Right atrium auricular region (tissue), 2 donors: ENCODE data around the gene RSL24D1. TPM values are rescaled to one million over a fixed set of nuclear protein-coding genes. Genes with fewer than 3 reads are reported as not detected.

Experiments used
- DNase-seq: peaks from one replicate; pipeline ENCODE4 v3.0.0-alpha.2; 2019; ENCODE audit warnings: low spot score
- H3K27ac ChIP-seq, 2 donors: fragments of 200-600 bp; sonication (generic); 1 replicate in 1 of 2; 2 replicates in 1 of 2; pipeline ENCODE4 v1.5.1; 2016 to 2019
- H3K27me3 ChIP-seq, 2 donors: fragments of 200-600 bp; sonication (generic); one replicate each; pipeline versions ENCODE4 v1.5.1 to v1.6.0; 2017 to 2019
- H3K36me3 ChIP-seq: fragments of 200-600 bp; sonication (generic); one replicate; pipeline ENCODE4 v1.5.1; 2016
- H3K4me1 ChIP-seq, 2 donors: fragments of 200-600 bp; sonication (generic); one replicate each; pipeline versions ENCODE4 v1.5.1 to v1.6.0; 2017 to 2019
- H3K4me3 ChIP-seq, 2 donors: fragments of 200-600 bp; sonication (generic); 1 replicate in 1 of 2; 2 replicates in 1 of 2; pipeline ENCODE4 v1.5.1; 2017 to 2019; ENCODE audit warnings: mild to moderate bottlenecking in 1 of 2, moderate library complexity in 1 of 2
- H3K9me3 ChIP-seq, 2 donors: fragments of 200-600 bp; sonication (generic); one replicate each; pipeline ENCODE4 v1.5.1; 2019
- CTCF ChIP-seq, 2 donors: fragments of 200-600 bp; sonication (generic); IDR thresholded peaks; one replicate each; pipeline ENCODE4 v1.5.1; 2019; ENCODE audit warnings: antibody characterized with exemption in 2 of 2
- total RNA-seq, 2 donors: library from RNA; depleted of rRNA; stranded (reverse); fragments of >200 nt; gene quantifications; one replicate each; pipeline ENCODE4 v1.1.0, GENCODE V29; 2016

The RSL24D1 gene
- total RNA-seq, 2 donors from 2014 or later, result 42.6 to 48.2 TPM

GRCh38 chr15:55234104-55234799, 37.5 kb upstream of the RSL24D1 start:
- no peak for DNase-seq
- Histone ChIP-seq H3K36me3 (no peaks in the 10 kb centered on the region), H3K4me1 (no peaks in the 10 kb centered on the region), H3K4me3 (no peak overlapping the region), H3K27ac (no peak overlapping the region), H3K27me3 (no peaks in the 10 kb centered on the region), H3K9me3 (no peaks in the 10 kb centered on the region)
- TF ChIP-seq CTCF (IDR thresholded peaks at IDR 0.05), result no peak

- Histone ChIP-seq H3K4me1 (no peaks in the 10 kb centered on the region), H3K27me3 (no peaks in the 10 kb centered on the region), H3K36me3 (peaks cover 5% of the 10 kb centered on the region), H3K27ac (no peak overlapping the region), H3K9me3 (no peaks in the 10 kb centered on the region), H3K4me3 (no peak overlapping the region)
- TF ChIP-seq CTCF (IDR thresholded peaks at IDR 0.05), result no peak
- no peak for DNase-seq
Observed at GRCh38 chr15:55231455-55231854, 34.7 kb upstream of the RSL24D1 start.

- H3K36me3 ChIP-seq, result peaks cover 5% of the 10 kb centered on the region
- no peak for DNase-seq
- no peaks in the 10 kb centered on the region for H3K4me1 ChIP-seq
- no peak overlapping the region for H3K4me3 ChIP-seq
- TF ChIP-seq CTCF (IDR thresholded peaks at IDR 0.05), result no peak
- H3K27me3 ChIP-seq, result no peaks in the 10 kb centered on the region
- H3K27ac ChIP-seq, result no peak overlapping the region
- no peaks in the 10 kb centered on the region for H3K9me3 ChIP-seq
Observed at GRCh38 chr15:55230953-55231352, 34.2 kb upstream of the RSL24D1 start.

- H3K4me1 ChIP-seq, result no peaks in the 10 kb centered on the region
- no peak for TF ChIP-seq CTCF (IDR thresholded peaks at IDR 0.05)
- no peak overlapping the region for H3K27ac ChIP-seq
- DNase-seq, result no peak
- no peak overlapping the region for H3K4me3 ChIP-seq
- H3K9me3 ChIP-seq, result no peaks in the 10 kb centered on the region
- peaks cover 5% of the 10 kb centered on the region for H3K36me3 ChIP-seq
- no peaks in the 10 kb centered on the region for H3K27me3 ChIP-seq
Observed at GRCh38 chr15:55230051-55230670, 33.4 kb upstream of the RSL24D1 start.

- DNase-seq, result no peak
- no peak for TF ChIP-seq CTCF (IDR thresholded peaks at IDR 0.05)
- peaks cover 5% of the 10 kb centered on the region for H3K36me3 ChIP-seq
- H3K9me3 ChIP-seq, result no peaks in the 10 kb centered on the region
- H3K4me3 ChIP-seq, result no peak overlapping the region
- no peaks in the 10 kb centered on the region for H3K4me1 ChIP-seq
- no peak overlapping the region for H3K27ac ChIP-seq
- H3K27me3 ChIP-seq, result no peaks in the 10 kb centered on the region
Observed at GRCh38 chr15:55226127-55226526, 29.4 kb upstream of the RSL24D1 start.
